GM21515 (cell line): Measurements from ENCODE around the gene PDSS2.
"Not testable (repeated sequence)": the region's sequence is repeated elsewhere in the genome, so short reads cannot be mapped to it uniquely, and the experiment has no call there.

ENCODE experiments used
- ATAC-seq: cut with Tn5 transposase; IDR thresholded peaks from one replicate; pipeline ENCODE4 v1.9.1; 2021; ENCODE audit not compliant: unreplicated experiment

Gene PDSS2

GRCh38 chr6:107280001-107280400 lies 179.4 kb downstream of the PDSS2 start:
- not testable (repeated sequence) for ATAC-seq

GRCh38 chr6:107275330-107275865 lies 184.0 kb downstream of the PDSS2 start:
- no peak for ATAC-seq

GRCh38 chr6:107274288-107274687 lies 185.1 kb downstream of the PDSS2 start:
- ATAC-seq = no peak

GRCh38 chr6:107272246-107272645 lies 187.1 kb downstream of the PDSS2 start:
- ATAC-seq = no peak

- ATAC-seq = no peak
Observed at GRCh38 chr6:107271208-107271790, 188.1 kb downstream of the PDSS2 start.

- no peak for ATAC-seq
Observed at GRCh38 chr6:107267634-107268033, 191.7 kb downstream of the PDSS2 start.

- no peak for ATAC-seq
Observed at GRCh38 chr6:107267006-107267405, 192.4 kb downstream of the PDSS2 start.

GRCh38 chr6:107266563-107266962 lies 192.8 kb downstream of the PDSS2 start:
- ATAC-seq = no peak

- ATAC-seq = no peak
Observed at GRCh38 chr6:107264357-107264840, 195.0 kb downstream of the PDSS2 start.

GRCh38 chr6:107259951-107260350 lies 199.4 kb downstream of the PDSS2 start:
- no peak for ATAC-seq

GRCh38 chr6:107248147-107248546 lies 211.2 kb downstream of the PDSS2 start:
- no peak for ATAC-seq

GRCh38 chr6:107246972-107247615 lies 212.3 kb downstream of the PDSS2 start:
- ATAC-seq = no peak

GRCh38 chr6:107246249-107246971 lies 213.0 kb downstream of the PDSS2 start:
- no peak for ATAC-seq

- ATAC-seq = no peak
Observed at GRCh38 chr6:107244742-107245480, 214.5 kb downstream of the PDSS2 start.

GRCh38 chr6:107244082-107244741 lies 215.2 kb downstream of the PDSS2 start:
- ATAC-seq = no peak

GRCh38 chr6:107243471-107243870 lies 215.9 kb downstream of the PDSS2 start:
- ATAC-seq = no peak

GRCh38 chr6:107237992-107238660 lies 221.2 kb downstream of the PDSS2 start:
- ATAC-seq = no peak

- no peak for ATAC-seq
Observed at GRCh38 chr6:107235511-107235910, 223.9 kb downstream of the PDSS2 start.

GRCh38 chr6:107235007-107235406 lies 224.4 kb downstream of the PDSS2 start:
- no peak for ATAC-seq

- ATAC-seq = no peak
Observed at GRCh38 chr6:107231243-107231642, 228.1 kb downstream of the PDSS2 start.
